Stimulated activated CD4-positive, alpha-beta T cell treated with anti-CD3 and anti-CD28 coated beads, Interleukin-4, amount 100 ng/mL, for 4 hours (primary cell): ENCODE results near the gene IQGAP3.

ENCODE experiments used
- DNase-seq, 2 experiments: peaks; one replicate each; pipeline ENCODE4 v3.0.0-alpha.2; 2020

The IQGAP3 gene

DNA sequence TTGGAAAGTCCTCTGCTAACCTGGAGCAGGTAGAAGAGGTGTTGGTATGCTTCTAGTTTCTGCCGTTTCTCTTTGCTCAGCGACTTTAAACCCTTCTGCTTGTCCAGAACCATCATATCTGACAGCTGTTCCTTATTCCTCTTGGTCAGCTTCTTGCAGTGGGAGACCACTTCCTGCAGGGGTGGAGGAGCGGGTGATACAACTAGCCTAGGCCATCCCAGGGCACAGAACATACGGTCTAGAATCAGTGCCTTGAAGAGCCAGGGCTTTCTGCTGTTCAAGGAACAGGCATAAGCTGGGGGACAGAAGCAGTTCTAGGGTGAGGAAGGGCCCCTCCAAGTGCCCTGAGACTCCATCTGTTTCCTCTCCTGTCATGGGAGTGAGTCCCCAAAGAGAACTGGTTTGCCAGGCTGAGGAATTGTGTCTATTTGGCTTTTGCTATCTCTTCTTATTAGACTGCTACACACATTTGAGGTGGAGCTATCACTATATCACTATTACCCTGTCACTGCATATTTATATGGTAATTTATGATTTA, 32.5 kb downstream of the IQGAP3 start:
- no peak for DNase-seq

DNA sequence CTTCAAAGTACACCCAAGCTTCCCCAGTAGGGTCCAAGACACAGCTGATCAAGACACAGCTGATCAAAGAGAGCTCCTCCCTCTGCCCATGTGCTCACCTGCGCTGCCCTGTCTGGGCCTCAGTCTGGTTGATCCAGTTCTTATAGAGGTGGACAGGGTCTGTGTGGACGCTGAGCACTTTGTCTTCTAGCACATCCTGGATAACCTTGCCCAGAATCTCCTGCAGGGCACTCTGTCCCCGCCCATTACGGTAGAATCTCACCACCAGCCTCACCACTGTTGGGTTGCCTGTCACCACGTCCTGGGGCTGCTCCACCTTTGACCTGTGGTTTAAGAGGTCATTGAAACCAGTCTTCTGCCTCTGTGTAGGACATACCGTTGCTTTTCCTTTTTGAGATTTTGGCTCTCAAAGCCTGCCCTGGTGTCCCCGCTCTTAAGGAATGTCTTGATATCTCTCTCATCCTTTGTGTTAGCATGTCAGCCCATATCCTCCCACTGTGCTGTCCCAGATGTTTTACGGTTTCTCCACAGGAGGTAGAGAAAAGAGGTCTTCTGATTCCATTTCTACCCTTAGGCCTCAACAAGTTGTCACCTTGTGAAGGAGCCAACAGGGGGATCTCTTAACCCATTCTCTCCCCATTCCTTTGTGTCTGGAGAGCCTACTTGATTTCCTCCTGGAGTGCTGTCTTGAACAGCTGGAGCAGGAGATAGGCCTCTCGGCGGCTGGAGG, 33.5 kb downstream of the IQGAP3 start:
- DNase-seq: no peak

DNA sequence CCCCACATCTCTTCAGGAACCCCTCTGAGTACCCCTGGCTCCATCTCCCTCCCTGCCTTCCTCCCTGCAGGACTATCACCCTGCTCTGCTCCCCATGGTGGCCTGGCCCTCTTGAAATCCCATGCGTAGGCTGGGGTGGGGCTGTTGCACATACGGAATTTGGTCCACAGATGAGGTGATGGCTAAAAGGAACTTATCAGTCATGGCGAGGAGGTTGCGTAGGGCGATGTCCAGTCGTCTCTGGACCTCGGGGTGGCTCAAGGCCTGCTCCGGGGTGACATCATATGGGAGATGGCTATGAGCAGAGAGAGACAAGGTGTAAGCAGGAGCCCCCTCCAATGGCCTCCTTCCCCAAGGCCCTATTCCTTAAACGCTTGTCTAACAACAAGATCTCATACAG, 35.3 kb downstream of the IQGAP3 start:
- no peak for DNase-seq

DNA sequence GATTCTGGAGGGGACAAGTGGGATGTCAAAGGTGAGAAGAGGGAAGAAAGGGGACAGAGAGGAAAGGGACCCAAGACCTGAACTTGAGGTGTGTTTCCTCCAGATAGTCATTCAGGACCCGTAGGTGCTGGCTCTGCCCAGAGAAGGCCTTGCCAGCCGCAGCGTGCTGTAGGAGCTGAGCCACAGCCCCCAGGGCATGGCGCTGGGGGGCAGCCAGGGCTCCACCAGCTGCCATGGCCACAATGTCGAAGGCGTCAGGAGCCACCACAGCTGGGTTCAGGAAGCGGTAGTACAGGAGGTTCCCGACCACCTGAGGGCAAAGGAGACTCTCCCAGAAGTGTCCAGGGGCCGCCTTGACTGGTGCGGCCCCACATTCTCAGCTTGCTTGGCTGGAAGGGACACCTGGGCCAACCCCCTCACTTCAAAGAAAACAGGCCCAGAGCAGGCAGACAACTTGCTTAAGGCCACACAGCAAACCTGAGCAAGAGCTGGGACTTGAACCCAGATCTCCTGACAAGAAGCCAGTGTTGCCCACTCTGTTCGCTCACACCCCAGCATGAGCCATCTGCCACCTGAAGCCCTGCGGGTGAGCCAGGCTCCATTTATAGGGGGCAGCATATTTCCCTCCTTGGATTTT, 37.8 kb downstream of the IQGAP3 start:
- no peak for DNase-seq

DNA sequence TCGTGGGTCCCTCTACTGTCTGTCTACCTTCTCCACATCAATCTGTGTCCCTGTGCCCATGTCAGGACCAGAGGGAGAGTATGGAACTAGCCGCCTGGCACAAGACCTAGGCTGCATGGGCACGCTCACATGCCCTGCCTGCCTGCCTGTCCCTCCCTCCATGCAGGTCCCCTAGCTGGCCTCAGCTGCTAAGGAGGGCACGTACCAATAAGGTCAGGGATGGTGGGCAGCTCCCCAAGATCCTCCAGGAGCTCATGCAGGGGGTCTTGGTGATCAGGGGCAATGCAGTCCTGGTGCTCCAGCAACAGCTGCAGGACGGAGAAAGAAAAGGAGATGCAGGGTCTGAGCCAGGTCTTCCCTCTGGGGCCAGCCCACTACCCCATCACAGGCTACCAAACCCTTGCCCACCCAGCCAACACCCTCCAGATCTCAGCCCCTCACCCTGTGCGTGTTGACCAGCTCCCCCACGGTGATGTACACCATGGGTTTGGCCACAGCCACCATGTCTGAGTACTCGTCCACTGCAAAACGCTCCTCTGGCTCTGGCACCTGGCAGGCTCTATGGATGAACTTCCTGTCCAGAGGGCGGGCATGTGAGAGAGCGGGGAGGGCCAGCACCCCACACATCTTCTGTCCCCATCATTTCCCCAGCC, 38.7 kb downstream of the IQGAP3 start:
- no peak for DNase-seq

DNA sequence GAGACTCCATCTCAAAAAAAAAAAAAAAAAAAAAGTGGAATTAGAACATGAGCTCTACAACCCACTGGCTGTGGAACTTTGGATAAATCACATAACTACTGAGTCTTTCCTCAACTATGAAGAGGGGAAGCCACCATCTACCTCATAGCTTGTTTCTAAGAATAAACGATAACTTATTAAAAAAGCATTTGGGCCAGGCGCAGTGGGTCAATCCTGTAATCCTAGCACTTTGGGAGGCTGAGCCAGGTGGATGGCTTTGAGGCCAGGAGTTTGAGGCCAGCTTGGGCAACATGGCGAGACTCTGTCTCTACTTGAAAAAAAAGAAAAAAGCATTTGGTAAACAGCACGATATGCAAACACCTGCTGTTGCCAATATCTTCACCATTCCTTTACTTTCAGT, 40.0 kb downstream of the IQGAP3 start:
- DNase-seq: no peak

DNA sequence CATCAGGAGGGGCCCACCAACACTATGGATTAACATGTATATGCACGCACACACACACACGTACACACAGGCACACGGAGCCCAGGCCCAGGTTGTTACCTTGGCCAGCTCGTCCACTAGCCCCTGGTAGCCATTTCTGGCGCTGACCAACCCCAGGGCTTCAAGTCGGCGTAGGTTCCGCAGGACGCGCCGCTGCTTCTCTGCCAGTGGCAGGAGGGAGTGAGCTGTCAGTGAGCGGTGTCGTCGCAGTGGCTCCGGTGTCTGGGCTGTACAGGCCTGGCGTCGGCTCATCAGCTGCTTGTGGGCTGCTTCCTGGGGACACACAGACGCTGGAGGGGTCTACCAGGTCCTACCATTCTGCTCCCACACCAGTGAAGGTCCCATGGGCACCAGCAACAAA, 42.4 kb downstream of the IQGAP3 start:
- DNase-seq: no peak

DNA sequence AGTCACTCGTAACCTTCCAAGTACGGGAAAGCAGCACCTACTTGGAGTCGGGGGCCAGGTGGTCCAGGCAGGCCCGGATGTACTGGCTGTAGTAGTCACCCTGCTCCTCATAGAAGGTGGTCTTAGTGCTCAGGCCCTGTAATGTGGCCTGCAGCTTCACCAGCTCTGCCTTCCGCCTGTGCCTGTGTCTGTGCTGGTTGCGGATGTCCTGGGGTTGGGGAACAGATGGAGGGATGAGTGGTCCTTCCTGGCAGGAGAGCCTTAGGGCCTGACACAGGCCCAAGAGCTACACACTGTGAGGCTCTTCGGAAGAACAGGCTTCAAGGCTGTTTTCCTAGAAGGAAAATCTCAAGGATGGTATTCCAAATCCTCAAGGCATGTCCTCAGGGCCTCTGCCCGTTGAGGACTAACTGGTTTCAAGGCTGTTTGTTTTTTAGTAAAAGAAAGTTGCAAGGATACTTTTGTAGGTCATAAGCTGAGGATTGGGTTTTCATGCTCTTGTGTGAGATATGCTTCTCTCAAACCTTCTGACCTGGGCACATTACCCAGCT, 43.4 kb downstream of the IQGAP3 start:
- DNase-seq: no peak

DNA sequence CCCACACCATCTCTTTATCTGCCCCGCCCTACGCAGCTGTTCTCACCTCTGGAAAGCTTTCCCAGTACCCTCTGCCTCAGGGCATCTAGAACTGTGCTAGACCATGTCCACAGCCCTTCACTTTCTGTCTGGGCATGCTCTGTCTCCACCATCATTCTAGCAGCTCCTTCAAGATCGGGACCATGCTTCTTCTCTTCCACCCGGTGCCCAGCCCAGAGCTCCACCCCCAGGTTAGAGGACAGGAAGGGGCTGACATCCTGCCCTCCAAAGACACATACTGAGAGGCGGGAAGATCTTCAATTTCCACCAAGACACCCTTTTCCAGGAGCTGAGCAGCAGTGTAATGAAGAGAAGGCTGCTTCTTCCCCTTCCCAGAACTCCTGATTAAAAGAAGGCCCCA, 44.1 kb downstream of the IQGAP3 start:
- no peak for DNase-seq

DNA sequence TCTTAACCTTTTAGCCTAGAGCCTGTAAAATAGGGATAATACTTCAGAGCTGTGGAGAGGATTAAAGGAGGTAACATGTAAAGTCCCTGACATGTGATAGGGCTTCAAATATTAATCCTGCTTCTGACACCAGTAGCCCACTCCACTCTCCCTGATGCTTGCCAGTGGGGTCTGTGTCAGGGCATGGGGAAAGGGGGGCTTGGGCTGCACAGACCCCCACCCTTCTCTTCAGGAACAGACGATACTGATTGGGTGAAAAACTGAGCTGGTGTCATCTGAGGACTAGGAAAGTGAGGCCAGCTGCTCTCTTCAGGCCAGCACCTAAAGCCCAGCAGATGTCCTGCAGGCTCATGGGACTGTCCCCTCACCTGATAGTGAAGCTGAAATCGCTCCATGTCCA, 44.8 kb downstream of the IQGAP3 start:
- no peak for DNase-seq

DNA sequence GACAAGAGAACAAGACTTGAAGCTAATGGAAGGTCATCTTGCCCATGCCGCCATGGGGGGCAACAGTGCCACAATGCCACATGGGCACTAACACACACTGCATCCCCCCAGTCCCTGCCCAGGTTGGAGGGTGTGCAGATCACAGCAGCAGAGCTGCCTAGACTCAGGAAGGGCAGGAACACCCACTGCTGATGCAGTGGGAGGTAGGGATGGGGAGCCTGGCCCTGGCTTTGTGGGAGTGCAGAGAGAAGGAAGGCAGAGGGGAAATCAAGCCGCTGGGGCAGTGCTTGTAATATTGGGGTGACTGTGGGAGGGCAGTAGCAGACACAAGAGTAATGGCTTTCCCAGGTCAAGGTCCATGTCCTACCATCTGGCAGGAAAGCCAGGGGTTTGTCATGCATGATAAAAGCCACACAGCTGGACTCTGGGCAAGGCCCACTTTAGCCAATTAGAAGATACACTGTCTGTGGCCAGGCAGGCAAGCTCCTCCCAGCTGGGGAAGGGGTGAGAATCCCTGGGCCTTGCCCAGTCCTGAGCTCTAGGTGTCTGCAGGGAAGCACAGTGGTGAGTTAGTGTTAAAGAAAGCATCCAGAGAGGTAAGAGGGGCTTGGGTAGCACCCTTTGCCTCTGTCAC, 46.4 kb downstream of the IQGAP3 start:
- no peak for DNase-seq

DNA sequence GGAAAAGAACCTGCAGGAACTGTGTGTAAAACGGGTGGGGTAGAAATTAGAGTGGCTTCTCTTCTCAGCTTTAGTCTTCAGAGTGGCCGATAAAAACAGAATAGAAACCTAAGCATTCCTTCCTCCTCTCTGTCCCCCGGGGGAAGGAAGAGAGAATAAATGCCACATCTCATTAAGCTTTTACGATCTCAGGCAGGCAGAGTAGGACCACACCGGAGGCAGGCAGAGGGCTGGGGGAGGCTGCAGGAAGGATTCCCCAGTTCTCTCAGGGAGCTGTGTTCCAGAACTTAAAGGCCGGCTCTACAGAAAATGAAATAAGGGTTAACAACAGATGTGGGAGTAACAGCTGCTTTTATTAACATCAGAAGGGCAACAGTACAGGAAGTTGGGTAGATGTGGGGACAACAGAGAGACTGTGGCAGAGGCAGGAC, 47.3 kb downstream of the IQGAP3 start:
- no peak for DNase-seq

DNA sequence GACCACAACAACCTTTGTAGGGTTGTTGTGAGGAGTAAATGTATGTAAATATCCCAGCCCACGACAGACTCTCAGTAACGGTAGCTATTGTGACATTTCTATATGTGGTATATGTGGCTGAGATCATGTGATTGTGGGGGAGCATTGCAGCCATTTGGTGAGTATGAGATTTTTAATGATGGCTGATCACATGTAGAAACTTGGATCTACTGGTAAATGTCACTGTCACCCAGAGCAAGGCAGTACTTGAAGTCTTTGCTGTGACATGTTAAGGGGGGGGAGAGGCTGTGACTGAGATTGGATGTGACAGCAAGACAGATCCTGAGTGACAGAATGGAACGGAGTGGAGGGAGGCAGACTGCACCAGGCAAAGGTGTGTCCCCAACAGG, 47.9 kb downstream of the IQGAP3 start:
- DNase-seq: no peak

DNA sequence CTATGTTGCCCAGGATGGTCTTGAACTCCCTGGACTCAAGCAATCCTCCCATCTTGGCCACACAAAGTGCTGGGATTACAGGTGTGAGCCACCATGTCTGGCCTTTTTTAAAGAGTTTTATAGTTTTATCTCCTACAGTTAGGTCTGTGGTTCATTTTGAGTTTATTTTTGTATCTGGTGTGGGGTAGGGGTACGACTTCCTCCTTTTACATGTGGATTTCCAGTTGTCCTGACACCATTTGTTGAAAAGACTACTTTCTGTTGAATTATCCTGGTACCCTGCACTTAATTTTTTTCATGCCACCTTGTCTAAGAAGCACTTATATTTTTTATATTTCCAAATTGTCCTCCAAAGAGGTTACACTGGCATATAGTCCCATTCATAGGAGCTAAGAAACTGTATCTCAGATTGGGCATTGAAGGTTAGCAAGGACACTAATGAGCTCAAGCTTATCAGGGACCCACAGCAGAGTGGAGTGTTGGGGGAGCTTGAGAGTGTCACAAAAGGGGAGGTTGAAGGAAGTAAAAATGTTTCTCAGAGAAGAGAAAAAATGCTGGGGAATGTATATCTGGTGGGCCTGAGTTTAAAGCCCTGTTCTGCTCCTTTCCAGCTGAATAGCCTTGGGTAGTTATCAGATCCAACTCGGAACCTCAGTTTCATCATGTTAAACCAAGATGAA, 48.4 kb downstream of the IQGAP3 start:
- no peak for DNase-seq

DNA sequence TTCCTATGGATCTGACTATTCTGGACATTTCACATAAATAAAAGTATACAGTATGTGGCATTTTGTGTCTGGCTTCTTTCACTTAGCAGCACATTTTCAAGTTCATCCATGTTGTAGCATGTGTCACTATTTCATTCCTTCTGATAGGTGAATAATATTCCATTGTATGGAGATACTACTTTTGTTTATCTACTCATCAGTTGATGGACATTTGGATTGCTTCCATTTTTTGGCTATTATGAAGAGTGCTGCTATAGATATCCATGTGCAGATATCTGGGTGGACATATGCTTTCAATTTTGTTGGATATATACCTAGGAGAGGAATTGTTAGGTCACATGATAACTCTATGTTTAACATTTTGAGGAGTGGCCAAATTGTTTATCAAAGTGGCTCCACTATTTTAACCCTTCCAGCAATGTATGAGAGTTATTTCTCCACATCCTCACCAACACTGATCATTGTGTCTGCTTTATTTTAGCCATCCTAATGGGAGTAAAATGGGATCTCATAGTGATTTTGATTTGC, 49.9 kb downstream of the IQGAP3 start:
- no peak for DNase-seq

DNA sequence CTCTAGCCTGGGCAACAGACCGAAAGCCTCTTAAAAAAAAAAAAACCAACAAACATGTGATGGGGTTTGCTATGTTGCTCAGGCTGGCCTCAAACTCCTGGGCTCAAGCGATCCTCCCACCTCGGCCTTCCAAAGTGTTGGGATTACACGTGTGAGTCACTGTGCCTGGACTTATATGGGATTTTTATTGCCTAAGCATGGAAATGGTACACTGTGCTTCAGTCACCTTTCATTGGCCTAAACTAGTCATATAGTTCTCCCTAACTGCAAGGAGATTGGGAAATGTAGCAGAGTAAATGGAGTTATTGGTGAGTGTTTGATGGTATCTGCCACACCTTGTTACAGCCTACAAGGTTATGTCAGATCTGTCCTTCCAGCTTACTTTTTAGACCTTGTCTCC, 54.6 kb downstream of the IQGAP3 start:
- DNase-seq: no peak

DNA sequence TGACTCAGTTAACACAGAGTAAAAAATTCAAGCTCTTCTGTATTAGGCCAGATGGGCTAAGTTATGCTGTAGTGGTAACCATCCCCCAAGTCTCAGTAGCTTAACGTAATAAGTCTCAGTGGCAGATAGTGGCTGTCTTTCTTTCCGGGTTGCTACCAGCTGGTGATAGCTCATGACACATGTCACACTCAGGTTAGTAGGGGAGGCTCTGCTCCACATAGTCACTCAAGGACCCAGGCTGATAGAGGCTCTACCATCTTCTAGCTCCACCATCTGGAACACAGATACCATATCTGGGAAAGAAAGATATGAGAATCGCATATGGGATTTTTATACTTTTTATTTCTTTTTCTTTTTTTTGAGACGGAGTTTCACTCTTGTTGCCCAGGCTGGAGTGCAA, 55.5 kb downstream of the IQGAP3 start:
- no peak for DNase-seq

DNA sequence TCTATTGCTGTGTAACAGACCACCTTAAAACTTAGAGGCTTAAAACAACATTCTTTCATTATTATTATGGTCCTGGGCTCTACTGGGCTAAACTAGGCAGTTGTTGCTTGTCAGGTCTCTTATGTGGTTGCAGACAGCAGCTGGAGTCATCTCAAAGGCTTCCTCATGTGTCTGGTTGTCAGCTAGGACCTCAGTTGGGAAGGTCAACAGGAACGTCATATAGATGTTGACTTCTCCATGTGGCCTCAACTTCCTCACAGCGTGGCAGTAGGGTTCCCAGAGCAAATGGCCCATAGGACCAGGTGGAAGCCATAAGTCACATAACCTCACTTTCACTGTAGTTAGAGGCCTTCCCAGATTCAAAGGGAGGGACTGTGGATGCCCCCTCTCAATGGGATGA, 56.4 kb downstream of the IQGAP3 start:
- DNase-seq: no peak

DNA sequence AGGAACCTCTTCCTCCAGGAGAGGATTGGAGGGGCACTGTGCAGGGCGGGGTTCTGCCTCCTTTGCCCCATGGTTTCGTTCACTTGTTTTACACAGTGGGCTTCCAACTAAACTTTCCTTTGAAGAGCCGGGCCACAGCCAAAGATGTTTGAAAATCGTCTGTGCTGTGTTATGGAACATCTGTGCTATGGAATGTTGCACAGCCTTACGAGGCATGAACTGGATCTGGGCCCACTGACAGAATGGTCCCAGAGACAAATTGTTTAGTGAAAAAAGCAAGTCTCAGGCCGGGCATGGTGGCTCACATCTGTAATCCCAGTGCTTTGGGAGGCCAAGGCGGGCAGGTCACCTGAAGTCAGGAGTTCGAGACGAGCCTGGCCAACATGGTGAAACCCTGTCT, 59.2 kb downstream of the IQGAP3 start:
- DNase-seq: no peak

DNA sequence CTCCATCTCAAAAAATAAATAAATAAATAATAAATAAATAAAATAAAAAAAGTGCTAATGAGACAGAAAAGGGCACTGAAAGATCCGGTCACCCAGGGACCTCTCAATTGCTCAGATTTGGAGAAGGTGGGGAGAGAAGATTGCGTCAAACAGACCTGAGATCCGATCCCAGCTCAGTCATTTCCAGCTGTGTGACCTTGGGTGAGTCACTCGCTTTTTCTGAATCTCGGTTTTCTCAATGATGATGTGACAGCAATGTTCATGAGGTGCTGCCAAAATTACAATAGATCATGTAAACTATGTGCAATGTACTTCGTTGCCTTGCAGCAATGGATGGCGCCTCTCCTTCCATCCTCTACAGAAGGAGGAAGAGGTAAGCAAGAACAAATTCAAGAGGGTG, 60.7 kb downstream of the IQGAP3 start:
- DNase-seq: no peak

DNA sequence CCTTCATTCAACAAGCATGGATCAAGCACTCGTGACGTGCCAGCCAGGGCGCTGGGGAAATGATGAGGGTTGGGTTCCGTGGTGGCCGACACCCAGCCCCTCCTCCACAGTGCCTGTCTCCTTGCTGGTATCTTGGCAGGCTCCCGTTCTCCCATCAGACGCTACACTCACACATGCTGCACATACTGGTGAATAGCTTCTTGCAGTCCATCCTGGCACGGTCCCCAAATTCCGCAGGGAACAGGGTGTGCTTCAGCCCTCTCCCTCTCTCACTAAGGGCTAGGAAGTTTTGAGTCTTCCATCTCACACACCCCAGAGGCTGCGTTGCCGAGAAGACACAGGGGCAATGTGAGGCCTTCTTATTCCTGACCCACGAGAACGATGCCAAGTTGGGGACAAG, 61.7 kb downstream of the IQGAP3 start:
- DNase-seq: no peak

DNA sequence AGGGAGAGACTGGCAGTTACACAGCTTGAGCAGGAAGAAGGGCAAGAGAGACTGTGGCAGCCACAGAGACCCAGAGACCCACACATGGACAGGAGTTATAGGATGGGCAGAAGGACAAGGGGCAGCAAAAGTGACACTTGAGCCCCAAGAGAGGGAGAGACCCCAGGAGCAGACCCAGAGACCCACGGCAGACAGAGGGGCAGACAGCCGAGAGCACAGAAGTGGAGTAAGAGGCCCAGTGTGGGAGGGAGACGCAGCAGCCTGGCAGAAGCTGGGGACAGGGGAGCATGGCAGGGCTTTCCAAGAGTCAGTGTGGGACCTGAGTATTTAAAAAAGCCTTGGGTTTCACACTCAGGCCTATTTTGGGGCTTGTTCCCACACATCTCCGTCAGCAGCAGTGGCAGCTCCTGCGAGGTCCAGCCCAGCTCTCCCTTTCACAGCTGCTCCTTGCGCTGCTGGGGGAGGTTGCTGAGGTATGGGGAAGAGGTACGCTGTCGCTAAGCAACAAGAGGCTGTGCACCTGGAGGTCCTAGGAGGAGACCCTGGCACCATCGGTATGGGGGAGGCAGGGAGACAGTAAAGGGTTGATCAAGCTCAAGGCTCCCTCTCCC, 62.8 kb downstream of the IQGAP3 start:
- no peak for DNase-seq
